Measurements from ENCODE around the gene KIAA1671.

Gene KIAA1671

GRCh38 chr22:25092119-25092518 lies 139.6 kb downstream of the KIAA1671 start:
- DNase-seq (ENCODE audit: low read depth in 2 of 2), result no peak

- no peak for DNase-seq (ENCODE audit: low read depth in 2 of 2)
These were observed 142.1 kb downstream of the KIAA1671 start for GRCh38 chr22:25094579-25094978.

DNA sequence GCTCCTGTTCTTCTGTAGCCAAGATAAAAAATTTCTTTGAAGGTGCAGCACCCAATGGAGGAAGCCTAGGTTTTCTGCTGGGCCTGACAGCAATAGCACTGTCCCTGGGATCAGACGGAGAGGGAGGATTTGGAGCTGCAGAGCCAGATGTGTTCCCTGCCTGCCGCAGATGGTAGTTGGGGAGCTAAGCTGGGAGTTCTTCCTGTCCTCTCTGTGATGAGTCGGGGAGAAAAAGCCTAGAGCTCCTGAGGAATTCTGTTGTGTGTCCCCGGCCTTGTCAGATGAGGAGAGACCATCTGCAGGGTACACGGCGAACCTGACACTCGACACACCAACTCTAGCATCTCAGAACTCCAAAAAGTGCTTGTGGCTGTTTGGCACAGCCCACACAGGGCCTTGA lies 143.4 kb downstream of the KIAA1671 start:
- no peak for DNase-seq (ENCODE audit: low read depth in 2 of 2)

- no peak for DNase-seq (ENCODE audit: low read depth in 2 of 2)
These were observed 144.3 kb downstream of the KIAA1671 start for GRCh38 chr22:25096638-25097405.

GRCh38 chr22:25098445-25099081 lies 146.0 kb downstream of the KIAA1671 start:
- DNase-seq (ENCODE audit: low read depth in 2 of 2), result no peak

GRCh38 chr22:25099202-25099601 lies 146.7 kb downstream of the KIAA1671 start:
- no peak for DNase-seq (ENCODE audit: low read depth in 2 of 2)

GRCh38 chr22:25100402-25100801 lies 147.9 kb downstream of the KIAA1671 start:
- DNase-seq (ENCODE audit: low read depth in 2 of 2), result no peak

DNA sequence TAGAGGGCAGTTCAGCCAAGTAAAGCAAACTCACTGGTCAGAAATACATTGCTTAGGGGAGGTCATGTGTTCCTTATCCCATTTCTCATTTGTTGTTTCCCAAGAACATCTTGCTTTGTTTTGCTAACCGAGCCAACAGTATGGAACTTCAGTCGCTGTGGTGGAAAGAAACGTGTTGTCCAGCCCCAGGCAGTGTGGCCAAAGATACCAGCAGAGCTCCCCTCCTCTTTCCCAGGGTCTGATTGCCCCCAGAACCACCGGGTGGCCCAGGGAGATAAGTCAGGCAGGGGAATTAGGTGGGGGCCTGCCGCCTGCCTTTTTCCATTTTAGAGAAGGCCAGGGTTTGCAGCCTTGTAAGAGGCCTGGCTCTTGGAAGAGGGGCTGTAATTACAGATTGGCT lies 148.4 kb downstream of the KIAA1671 start:
- DNase-seq (ENCODE audit: low read depth in 2 of 2), result no peak

- no peak for DNase-seq (ENCODE audit: low read depth in 2 of 2)
These were observed 149.0 kb downstream of the KIAA1671 start for GRCh38 chr22:25101501-25101900.

DNA sequence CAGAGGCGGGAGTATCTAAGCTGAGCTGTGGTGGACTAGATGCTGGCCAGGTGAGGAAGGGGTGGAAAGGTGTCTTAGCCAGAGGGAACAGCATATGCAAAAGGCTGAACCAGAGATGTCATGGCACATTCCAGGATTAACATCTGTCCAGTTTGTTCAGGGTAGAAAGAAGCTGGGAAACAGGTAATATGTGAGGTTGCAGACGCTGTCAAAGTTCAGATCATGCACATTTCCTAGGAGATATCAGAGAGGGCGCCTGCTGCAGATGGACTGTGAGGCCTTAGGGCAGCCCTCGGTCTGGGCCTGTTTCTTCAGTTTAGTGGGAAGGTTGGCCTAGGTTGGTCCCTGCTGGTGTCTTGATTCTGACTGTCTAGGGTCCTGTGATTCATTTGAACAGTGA lies 149.5 kb downstream of the KIAA1671 start:
- DNase-seq (ENCODE audit: low read depth in 2 of 2), result no peak

GRCh38 chr22:25102722-25103121 lies 150.2 kb downstream of the KIAA1671 start:
- no peak for DNase-seq (ENCODE audit: low read depth in 2 of 2)

DNA sequence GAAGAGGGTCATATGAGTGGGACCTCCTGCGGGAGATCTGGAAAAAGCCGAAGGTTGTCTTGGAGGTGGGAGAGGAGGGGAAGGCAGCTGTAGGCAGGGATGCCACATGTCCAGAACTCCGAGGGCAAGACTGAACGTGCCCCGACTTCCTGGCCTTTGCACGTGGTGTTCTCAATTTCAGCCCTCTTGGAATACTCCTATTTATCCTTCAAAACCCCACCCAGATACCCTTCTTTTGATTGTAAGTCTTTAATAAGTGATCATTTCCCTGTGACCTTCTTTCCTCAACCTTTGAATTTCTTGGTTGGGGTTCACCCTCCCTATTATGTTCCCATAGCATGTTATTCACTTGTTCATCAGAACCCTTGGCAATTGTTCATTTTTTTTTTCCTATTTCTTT lies 151.9 kb downstream of the KIAA1671 start:
- DNase-seq (ENCODE audit: low read depth in 2 of 2), result no peak

DNA sequence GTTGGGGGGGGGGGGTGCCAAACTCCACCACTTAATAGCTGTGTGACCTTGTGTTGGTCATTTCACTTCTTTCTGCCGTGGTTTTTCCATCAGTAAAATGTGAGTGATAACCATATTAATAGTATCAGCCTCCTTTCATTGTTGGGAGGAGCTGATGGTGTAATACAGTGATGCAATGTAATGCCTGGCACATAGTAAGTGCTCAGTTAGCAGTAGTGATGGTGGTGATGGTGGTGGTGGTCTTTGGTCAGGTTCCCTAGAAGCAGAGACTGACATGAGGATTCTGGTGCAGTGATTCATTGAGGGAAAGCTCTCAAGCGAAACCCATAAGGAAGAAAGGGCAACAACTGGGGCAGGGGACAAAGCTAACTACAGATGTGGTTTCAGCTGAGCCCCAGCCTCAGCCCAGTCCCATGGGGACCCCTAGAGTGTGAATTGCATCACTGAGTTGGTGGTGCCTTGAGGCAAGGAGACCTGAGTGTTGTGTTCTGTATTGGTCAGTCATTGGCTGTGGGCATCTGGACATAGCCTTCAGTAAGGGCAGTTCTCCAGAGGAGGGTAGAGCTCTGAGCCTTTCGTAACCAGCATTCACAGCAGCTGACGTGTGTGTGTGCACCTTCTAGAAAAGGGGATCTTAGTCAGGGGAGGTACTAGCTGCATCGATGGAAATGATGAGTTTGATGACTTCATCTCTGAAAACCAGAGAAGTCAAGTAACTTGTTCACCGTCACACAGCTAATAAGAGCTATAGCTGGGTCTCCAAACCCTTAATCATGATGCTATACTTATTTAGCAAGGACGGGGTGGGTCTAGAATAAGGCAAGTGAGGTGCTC lies 153.5 kb downstream of the KIAA1671 start:
- DNase-seq (ENCODE audit: low read depth in 2 of 2), result no peak

GRCh38 chr22:25109878-25110595 lies 157.5 kb downstream of the KIAA1671 start:
- DNase-seq (ENCODE audit: low read depth in 2 of 2), result no peak

DNA sequence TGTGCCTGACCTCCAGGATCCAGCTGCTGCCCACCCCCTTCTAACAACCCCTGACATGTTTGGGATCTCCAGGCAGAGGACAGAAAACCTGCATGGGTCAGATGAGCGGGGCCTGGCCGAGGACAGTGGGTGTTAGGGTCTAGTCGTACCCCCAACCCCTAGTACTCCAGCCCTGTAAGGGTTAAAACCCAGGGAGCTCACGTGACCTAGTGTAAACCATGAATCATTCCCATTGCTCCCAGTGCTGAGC lies 158.0 kb downstream of the KIAA1671 start:
- DNase-seq (ENCODE audit: low read depth in 2 of 2), result no peak

DNA sequence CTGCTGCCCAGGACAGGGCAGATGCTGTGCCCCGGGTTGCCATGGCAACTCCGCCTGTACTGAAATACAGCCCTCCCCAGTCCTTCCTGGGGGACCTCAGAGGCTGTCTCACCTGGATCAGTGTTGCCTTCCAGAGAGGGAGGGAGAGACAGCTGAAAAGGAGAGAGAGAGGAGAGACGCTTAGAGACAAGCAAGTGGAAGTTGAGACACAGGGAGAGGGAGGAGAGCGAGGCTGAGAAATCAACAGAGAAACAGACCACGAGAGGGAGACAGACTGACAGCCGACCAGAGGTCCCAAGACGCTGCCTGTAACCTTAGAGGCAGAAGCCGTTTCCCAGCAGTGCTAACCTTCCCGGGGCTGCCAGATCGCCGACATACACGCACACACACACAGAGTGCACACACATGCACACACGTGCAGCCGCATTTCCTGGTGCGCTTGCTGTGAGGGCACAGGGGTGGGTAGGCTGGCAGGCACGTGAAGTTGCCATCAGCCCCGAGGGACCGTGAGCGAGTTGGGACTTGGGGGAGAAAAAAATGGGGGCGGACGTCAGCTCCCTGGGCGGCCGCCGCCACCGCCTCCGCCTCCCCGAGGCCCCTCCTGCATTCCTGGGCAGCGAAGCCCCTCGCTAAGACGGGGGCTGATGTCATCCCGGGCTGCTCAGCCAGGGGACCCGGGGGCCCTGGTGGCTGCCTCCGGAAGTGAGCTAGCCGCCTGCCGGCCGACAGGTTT lies 158.5 kb downstream of the KIAA1671 start:
- peak; percentile 1 to 8 for DNase-seq (ENCODE audit: low read depth in 2 of 2)

DNA sequence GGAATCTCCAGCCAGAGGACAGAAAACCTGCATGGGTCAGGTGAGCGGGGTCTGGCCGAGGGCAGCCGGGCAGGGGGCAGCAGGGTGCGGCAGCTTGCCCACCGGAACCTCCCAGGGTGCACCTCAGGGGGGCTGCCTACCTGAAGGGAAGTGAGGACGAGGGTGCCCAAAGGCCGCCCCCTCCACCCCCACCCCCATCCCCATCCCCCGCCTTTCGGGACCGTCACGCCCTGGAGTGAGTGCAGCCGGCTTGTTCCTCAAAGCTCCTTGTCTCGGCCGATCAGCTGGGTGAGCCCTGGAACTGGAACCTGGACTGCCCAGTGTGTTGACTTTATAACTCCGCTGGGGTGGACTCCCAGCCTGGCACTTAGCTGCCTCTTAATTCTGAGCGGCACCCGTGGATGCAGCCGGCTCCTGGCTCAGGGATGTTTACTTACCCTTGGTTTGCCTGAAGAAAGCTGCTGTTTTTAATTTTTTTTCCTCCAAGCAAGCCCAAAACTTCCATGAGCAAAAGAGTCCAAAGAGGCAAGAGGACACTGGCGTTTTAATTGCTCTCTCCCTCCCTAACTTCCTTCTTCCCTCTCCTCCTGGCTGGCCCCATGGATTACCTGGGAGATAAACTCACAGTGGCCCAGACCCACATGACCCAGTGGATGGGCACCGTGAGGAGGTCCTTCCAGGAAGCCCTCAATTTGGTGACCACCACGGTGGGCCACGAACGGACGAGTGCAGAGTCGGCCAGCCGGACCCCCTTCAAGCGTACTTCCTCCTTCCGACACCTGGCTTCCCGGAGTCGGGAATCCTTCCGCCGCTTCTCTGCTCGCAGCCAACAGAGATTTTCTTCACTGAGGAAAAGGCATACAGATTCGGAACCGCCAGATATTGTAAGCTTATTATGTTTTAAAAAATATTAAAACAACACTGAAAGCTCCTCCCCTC lies 159.3 kb downstream of the KIAA1671 start:
- no peak for DNase-seq (ENCODE audit: low read depth in 2 of 2)

DNA sequence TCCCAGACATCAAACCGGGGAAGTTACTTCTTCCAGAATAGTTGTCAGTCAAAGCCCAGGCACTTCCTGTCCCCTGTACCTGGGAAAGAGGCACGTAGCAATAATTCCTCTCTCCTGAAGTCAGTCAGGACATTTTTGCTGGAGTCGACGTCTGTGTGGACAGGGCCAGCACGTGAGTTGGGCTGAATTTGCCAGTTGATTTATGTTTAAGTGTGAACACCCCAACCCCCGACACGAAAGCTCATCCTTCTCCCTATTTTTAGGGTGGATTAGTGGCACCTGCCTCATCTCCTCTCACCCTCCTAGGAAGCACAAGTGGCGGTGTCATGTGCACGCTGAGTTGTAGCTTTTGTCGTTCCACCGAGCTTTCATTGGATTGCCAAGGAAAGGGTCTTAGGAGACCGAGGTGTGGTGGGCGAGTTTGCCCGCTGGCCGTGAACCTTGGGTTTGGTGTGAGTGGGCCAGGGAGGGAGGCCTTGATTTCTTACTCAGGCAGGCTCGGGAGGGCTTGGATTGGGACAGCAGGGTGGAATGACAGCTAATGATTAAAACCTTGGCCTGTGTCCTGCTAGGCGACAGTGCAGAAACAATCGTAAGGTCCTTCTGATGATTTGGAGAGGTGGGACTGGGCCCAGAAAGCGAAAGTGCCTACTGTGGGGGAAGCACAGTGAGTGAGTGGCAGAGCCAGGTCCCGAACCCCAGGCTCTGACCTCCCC lies 160.2 kb downstream of the KIAA1671 start:
- no peak for DNase-seq (ENCODE audit: low read depth in 2 of 2)

DNA sequence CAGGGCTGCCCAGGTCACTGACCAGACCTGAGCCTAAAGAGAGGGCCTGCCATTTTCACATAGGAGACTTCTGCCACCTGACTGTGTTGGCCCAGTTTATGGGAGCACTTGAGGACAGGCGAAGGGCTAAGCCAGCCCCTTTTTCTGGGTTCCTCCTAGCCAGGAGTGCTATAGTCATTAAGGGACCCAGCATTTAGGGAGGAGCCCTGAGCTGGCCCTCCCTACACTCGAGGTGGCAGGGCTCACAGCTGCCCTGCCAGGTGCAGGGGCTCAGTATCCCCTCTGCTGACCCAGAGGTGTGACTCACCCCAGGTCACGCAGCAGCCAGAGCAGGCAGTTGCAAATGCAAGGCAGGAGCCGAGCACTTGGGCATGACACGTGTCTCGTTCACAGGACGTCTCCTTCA lies 160.8 kb downstream of the KIAA1671 start:
- DNase-seq (ENCODE audit: low read depth in 2 of 2), result no peak
